Transverse colon (tissue), 4 donors: Measurements from ENCODE around the gene JARID2. TPM values are rescaled to one million over a fixed set of nuclear protein-coding genes. Genes with fewer than 3 reads are reported as not detected.

ENCODE experiments used
- DNase-seq: peaks from one replicate; pipeline ENCODE4 v3.0.0-alpha.2; 2019
- H3K27ac ChIP-seq, 4 donors: fragments of 200-600 bp; sonication (generic); 2 replicates each; pipeline ENCODE4 v1.5.1; 2016 to 2018; ENCODE audit warnings: inconsistent platforms in 4 of 4
- H3K27me3 ChIP-seq: fragments of 200-600 bp; sonication (generic); 2 replicates; pipeline ENCODE4 v1.5.1; 2017; ENCODE audit warnings: inconsistent platforms
- H3K36me3 ChIP-seq, 4 donors: fragments of 200-600 bp; sonication (generic); 2 replicates each; pipeline ENCODE4 v1.5.1; 2017 to 2019; ENCODE audit warnings: inconsistent platforms in 4 of 4
- H3K4me1 ChIP-seq, 4 donors: fragments of 200-600 bp; sonication (generic); 2 replicates each; pipeline ENCODE4 v1.5.1; 2017 to 2020; ENCODE audit warnings: inconsistent platforms in 4 of 4
- H3K4me3 ChIP-seq, 4 donors: fragments of 200-600 bp; sonication (generic); 1 replicate in 1 of 4; 2 replicates in 3 of 4; pipeline versions ENCODE4 v1.5.1 to v1.6.1; 2017 to 2019; ENCODE audit warnings: inconsistent platforms in 4 of 4
- H3K9me3 ChIP-seq, 2 donors: fragments of 200-600 bp; sonication (generic); 2 replicates each; pipeline ENCODE4 v1.5.1; 2017 to 2019; ENCODE audit warnings: inconsistent platforms in 2 of 2
- EP300 ChIP-seq: sonication (generic); formaldehyde crosslinking; IDR thresholded peaks from one replicate; pipeline ENCODE4 v1.6.1; 2017; ENCODE audit warnings: antibody characterized with exemption, low read depth
- POLR2A ChIP-seq: fragments of 450-650 bp; IDR thresholded peaks from one replicate; pipeline ENCODE4 v1.6.1; 2016; ENCODE audit warnings: antibody characterized with exemption, mild to moderate bottlenecking, moderate library complexity
- POLR2AphosphoS5 ChIP-seq, 3 donors: sonication (generic); formaldehyde crosslinking; IDR thresholded peaks; one replicate each; pipeline ENCODE4 v1.6.1; 2016; ENCODE audit warnings: antibody characterized with exemption in 3 of 3
- WGBS, 2 donors: methylation state at CpG; one replicate each; pipeline ENCODE4 v1.1.5; 2018; ENCODE audit warnings: low coverage in 1 of 2; 5-methylcytosine and 5-hydroxymethylcytosine counted together
- in situ Hi-C, 4 donors: fragments of 200-750 bp; cut with MboI; loops; one replicate each; pipeline versions ENCODE4 v1.15.0 to v1.15.1; 2017; ENCODE audit warnings: low sequenced_read_pairs in 3 of 4, low pct_ligation_motif_present in 1 of 4, low pct_unique_long_range_greater_than_20kb in 1 of 4
- intact Hi-C: fragments of 100-400 bp; cut with DNase I; formaldehyde crosslinking; loops from one replicate; pipeline ENCODE4 v1.15.1; 2023; ENCODE audit warnings: low total_unique reads
- total RNA-seq, 4 donors: library from RNA; depleted of rRNA; stranded (reverse); fragments of >200 nt; gene quantifications; one replicate each; pipeline ENCODE4 v1.1.0, GENCODE V29; 2016
- TF ChIP-seq, protein P1 (sequence below), 5 experiments: fragments of 200-600 bp in 3 of 5; fragments of 450-650 bp in 2 of 5; sonication (generic) in 3 of 5; IDR thresholded peaks; 1 replicate in 2 of 5; 2 replicates in 3 of 5; pipeline ENCODE4 v1.5.1; 2016 to 2017; ENCODE audit warnings: antibody characterized with exemption in 5 of 5, inconsistent platforms in 3 of 5, mild to moderate bottlenecking in 2 of 5, moderate library complexity in 1 of 5

JARID2 gene
- total RNA-seq, 4 donors from 2014 or later: 9.4 to 18.7 (median 10.9) TPM

DNA sequence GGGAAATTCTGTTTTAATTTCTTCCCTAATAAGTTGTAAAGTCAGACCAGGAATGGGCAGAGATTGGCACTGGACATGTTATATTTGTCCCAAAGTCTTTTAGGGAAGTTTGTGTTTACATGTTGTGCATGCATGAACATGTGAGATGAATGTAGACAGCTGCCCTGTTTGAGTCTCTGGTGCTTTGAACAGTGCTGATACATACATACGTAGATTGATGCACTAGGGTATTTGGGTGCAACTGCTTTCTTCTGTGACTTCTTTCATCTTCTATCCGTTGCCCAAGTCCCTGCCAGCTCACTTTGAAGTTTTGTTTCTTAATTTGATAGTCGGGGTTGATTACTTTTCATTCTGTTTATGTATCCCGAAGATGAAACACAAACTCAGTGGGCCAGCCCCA, 216.4 kb downstream of the JARID2 start:
- no peak overlapping the region for H3K4me3 ChIP-seq
- intact Hi-C loops (no loop called here), in situ Hi-C loops (no loop called here)
- H3K4me1 ChIP-seq: peaks cover 0 to 17% (median 4%) of the 10 kb centered on the region in 4 donors
- H3K36me3 ChIP-seq: no peaks in the 10 kb centered on the region
- no peaks in the 10 kb centered on the region for H3K9me3 ChIP-seq
- no peak for TF ChIP-seq EP300
- TF ChIP-seq POLR2A: no peak
- TF ChIP-seq, protein P1, sequence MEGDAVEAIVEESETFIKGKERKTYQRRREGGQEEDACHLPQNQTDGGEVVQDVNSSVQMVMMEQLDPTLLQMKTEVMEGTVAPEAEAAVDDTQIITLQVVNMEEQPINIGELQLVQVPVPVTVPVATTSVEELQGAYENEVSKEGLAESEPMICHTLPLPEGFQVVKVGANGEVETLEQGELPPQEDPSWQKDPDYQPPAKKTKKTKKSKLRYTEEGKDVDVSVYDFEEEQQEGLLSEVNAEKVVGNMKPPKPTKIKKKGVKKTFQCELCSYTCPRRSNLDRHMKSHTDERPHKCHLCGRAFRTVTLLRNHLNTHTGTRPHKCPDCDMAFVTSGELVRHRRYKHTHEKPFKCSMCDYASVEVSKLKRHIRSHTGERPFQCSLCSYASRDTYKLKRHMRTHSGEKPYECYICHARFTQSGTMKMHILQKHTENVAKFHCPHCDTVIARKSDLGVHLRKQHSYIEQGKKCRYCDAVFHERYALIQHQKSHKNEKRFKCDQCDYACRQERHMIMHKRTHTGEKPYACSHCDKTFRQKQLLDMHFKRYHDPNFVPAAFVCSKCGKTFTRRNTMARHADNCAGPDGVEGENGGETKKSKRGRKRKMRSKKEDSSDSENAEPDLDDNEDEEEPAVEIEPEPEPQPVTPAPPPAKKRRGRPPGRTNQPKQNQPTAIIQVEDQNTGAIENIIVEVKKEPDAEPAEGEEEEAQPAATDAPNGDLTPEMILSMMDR (IDR thresholded peaks at IDR 0.05): no peak
- TF ChIP-seq POLR2AphosphoS5 (IDR thresholded peaks at IDR 0.05): no peak
- 68 to 76% methylated on average over 4 of the region's 4 CpGs for WGBS, 2 donors
- no peak for DNase-seq
- H3K27ac ChIP-seq: no peak overlapping the region
- H3K27me3 ChIP-seq: no peaks in the 10 kb centered on the region

DNA sequence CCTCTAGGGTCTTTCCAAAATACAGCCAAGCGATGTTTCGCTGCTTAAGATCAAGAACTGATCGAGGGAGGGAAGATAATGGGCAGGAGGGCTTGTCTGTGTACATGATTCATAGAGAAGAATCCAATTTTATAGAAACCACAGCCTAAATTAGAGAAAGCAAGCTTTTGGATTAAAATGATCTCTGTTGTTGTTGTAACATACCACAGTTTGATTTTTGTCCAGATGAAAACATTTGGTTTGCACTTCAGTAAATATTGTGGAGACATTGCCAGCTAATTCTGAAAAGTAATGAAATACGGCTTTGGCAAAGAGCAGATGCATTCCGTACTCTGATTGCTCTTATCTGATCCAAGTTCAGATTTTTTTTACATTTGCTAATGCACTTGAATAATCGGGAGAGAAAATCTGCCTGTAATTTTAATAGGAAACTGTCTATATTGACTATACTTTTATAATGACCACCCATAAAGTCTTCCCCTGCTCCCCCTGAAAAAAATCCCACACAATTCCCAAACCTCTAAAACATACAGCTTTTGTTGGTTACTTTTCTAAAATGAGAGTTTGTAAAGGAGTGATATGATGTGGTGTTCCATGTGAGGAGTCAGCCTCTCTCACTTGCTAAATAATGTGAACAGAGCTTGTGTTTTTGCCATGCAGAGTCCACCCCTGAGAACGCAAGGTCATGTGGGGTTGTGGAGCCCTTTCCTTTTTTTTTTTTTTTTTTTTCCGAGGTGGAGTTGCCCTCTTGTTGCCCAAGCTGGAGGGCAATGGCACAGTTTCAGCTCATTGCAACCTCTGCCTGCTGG, 217.1 kb downstream of the JARID2 start:
- in situ Hi-C loops (no loop called here), intact Hi-C loops (no loop called here)
- Histone ChIP-seq H3K4me1 (peaks cover 0 to 14% (median 4%) of the 10 kb centered on the region in 4 donors), H3K36me3 (no peaks in the 10 kb centered on the region), H3K9me3 (no peaks in the 10 kb centered on the region), H3K27ac (no peak overlapping the region), H3K27me3 (no peaks in the 10 kb centered on the region), H3K4me3 (no peak overlapping the region)
- no peak for DNase-seq
- 61 to 62% methylated on average over 7 to 8 of the region's 8 CpGs for WGBS, 2 donors
- TF ChIP-seq EP300 (no peak), POLR2A (no peak), POLR2AphosphoS5 (IDR thresholded peaks at IDR 0.05) (no peak)
- TF ChIP-seq, protein P1 (IDR thresholded peaks at IDR 0.05): no peak

DNA sequence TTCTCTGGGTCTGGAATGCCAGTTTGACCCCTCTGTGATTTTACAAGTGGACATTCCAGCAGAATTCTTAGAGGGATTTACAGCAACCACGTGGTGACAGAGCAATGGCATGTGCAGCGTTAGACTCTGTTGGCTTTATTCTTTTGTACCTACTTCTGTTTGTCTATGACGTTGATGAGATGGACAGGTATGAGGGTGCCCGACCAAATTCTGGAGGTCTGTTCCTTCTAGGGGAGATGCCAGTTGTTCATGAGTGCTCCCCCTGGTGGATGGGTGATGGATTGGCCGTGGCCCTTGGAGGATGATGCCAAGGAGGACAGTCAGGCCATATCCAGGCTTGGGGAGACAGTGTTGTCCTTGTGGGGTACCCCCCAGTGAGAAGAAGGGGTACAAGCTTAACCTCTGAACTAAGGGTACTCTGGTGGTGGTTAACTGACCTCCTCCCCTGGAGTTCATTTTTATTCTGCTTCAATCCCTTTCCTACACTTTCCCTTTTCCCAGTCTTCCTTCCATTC, 218.4 kb downstream of the JARID2 start:
- DNase-seq: peak; percentile 47
- Histone ChIP-seq H3K4me3 (no peak overlapping the region), H3K27me3 (no peaks in the 10 kb centered on the region), H3K4me1 (peaks cover 0 to 9% (median 4%) of the 10 kb centered on the region in 4 donors), H3K36me3 (no peaks in the 10 kb centered on the region), H3K9me3 (no peaks in the 10 kb centered on the region), H3K27ac (no peak overlapping the region)
- 80 to 82% methylated on average over 1 to 5 of the region's 5 CpGs for WGBS, 2 donors
- TF ChIP-seq POLR2AphosphoS5 (IDR thresholded peaks at IDR 0.05): no peak
- TF ChIP-seq, protein P1 (IDR thresholded peaks at IDR 0.05): peak; percentile 50 to 60 (median 57)
- intact Hi-C loops (no loop called here), in situ Hi-C loops (no loop called here)

DNA sequence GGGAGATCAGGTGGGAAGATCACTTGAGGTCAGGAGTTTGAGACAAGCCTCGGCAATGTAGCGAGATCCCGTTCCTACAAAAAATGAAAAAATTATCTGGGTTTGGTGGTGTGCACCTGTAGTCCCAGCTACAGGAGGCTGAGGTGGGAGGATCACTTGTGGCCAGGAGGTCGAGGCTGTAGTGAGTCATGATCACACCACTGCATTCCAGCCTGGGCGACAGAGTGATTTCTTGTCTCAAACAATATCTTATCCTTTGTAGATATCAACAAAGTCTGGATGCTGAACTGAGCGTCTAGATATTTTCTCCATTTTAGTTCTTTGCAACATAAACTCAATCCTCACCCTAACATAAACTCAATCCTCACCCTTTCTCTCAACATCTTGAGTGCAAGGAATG, 219.3 kb downstream of the JARID2 start:
- Histone ChIP-seq H3K4me1 (peaks cover 0 to 9% (median 3%) of the 10 kb centered on the region in 4 donors), H3K27ac (no peak overlapping the region), H3K36me3 (peaks cover 0 to 4% (median 0%) of the 10 kb centered on the region in 4 donors), H3K4me3 (no peak overlapping the region), H3K27me3 (no peaks in the 10 kb centered on the region), H3K9me3 (no peaks in the 10 kb centered on the region)
- intact Hi-C loops: no loop called here
- in situ Hi-C loops: no loop called here
- WGBS, 2 donors: 86% methylated on average over 6 of the region's 6 CpGs; no CpG with 5 or more reads in 1 of the 2 donors
- TF ChIP-seq EP300 (no peak), POLR2AphosphoS5 (IDR thresholded peaks at IDR 0.05) (no peak), POLR2A (no peak)
- TF ChIP-seq, protein P1 (IDR thresholded peaks at IDR 0.05): no peak
- DNase-seq: no peak
